Bone marrow (tissue), 2 donors: ENCODE results near the gene UBE2M.
"Not testable (repeated sequence)": the region's sequence is repeated elsewhere in the genome, so short reads cannot be mapped to it uniquely, and the experiment has no call there.

Experiments used
- DNase-seq, 2 donors: peaks; one replicate each; lab custom pipeline; 2025; lab: John Stamatoyannopoulos, UW

The UBE2M gene

DNA sequence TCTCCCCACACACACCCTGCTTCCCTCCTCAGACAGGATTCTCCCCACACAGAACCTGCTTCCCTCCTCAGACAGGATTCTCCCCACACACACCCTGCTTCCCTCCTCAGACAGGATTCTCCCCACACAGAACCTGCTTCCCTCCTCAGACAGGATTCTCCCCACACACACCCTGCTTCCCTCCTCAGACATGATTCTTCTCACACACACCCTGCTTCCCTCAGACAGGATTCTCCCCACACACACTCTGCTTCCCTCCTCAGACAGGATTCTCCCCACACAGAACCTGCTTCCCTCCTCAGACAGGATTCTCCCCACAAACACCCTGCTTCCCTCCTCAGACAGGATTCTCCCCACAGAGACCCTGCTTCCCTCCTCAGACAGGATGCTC, 19.2 kb downstream of the UBE2M start:
- DNase-seq = not testable (repeated sequence)

DNA sequence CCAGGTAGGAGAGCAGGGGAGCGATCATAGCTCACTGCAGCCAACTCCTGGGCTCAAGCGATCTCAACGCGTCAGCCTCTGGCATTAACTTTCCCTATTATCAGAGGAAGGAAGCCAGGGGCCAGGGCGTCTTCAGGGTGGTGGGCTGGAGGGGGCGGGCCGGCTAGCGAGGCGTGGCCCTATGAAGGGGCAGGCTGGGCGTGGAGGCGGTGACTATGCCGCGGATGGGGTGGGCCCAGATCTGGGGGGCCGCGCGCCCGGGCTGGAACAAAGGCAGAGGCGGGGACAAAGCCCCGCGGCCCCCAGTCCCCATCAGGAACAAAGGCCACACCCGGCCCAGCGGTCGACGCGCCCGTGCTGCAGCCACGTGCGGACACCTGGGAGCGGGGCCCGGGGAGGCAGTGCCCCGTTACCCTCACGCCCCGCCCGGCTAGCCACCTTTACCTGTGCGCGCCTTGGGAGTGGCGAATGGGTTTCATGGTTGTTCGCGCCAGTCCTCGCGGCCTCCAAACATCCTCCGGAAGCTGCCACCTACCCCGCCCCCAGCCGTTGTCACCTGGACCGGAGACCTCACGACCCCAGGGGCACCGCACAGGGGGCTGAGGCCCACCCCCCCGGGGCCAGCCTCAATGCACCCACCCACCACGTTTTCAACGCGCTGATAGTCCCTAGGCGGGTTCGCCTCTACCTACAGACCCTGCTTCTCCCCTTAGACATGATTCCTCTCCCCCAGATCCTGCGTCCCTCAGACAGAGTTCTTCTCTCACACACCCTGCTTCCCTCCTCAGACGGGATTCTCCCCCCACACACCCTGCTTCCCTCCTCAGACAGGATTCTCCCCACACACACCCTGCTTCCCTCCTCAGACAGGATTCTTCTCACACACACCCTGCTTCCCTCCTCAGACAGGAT, 19.9 kb downstream of the UBE2M start:
- peak in 1 of 2 donors; percentile 69 for DNase-seq

DNA sequence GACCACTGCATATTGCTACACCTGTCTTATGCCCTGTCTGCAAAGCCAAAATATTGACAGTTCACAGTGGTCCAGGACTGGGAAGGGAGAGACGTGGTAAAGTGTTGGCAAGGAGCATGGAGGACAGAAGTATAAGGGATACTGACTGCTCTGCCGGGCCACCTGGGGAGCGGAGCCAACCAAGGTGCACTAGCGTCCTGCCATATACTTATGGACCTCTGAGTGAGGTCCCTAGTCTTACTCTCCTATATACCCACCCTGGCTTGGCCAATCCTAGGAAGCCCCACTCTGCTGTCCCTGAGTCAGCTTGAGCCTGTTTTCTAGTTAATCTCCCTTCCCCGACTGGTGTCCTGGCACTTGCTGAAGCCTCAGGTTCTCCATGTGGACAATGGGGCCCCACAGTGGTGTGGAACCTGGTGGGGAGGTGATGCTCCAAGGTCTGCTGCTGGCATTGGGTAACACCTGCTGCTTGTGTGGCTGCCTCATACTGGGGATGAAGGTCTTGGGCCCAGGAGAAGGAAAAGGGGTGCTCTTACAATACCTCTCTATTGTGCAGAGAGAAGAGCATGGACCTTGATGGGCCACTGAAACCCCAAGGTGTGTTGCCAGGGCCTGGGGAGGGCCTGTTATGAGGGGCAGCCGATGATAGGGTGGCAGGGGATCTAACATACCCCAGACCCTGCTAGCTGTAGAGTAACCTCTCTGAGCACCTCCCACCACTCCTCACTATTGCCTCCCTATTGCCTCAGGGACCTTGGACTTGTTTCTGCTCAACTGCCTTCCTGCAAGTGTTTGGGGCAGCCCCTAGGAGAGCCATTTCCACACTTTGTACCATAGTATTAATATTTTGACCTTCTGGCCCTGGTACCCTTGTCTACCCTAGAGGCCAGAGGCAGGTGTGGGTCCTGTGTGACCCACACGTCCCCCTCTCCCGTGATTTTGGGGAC, 21.3 kb downstream of the UBE2M start:
- no peak for DNase-seq

DNA sequence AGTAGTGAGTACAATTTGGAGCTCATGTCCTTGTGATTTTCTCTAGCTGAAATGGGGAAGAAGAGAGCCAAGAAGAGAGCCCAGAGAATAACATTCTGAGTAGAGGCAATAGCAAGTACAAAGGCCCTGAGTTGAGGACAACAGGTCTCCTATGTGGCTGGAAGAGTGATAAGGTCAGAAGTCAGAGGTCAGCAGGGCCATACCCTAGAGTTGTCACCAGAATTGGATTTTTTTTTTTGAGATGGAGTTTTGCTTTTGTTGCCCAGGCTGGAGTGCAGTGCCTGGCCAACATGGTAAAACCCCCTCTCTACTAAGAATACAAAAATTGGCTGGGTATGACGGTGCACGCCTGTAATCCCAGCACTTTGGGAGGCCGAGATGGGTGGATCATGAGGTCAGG, 22.6 kb downstream of the UBE2M start:
- DNase-seq = no peak

DNA sequence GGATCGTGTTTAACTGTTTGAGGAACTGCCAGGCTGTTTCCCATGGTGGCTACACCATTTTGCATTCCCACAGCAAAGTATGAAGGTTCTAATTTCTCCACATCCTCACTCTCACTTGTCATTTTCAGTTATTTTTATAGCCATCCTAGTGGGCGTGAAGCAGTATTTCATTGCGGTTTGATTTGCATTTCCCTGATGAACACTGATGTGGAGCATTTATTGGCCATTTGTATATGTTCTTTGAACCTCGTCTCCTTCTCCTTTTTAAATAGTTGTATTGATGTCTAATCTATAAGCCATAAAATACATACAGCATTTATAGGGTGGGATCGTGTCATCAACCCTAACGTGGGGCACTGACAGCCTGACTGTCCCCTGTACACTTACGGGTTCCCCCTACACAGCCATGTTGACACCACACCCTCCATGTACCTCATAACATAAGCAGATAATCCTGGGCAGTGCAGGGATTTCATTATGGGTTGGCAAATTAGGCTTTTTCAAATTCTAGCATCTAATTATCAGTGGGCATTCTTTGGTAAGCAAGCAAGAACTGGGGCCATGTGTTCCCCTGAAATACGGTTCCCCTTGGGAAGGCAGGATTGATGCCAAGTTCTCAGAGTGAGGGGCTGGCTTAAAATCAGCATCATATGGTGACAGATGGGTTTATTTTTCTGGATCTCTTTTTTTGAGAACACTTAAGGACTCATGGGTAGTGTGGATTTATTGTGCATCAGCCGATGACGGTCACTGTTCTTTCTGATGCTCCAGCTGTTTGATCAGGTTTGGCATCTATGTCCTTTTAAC, 27.2 kb downstream of the UBE2M start:
- DNase-seq = no peak

DNA sequence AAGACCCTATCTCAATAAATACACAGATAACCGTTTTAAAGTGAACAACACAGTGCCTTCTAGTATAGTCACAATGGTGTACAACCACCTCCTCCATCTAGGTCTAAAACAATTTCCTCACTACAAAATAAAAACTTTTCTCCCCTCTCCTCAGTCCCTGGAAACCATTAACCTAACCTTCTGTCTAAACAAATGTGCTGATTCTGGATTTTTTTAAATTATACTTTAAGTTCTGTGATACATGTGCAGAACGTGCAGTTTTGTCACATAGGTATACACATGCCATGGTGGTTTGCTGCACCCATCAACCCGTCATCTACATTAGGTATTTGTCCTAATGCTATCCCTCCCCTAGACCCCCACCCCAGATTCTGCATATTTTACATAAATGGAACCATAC, 29.0 kb downstream of the UBE2M start:
- DNase-seq = no peak

DNA sequence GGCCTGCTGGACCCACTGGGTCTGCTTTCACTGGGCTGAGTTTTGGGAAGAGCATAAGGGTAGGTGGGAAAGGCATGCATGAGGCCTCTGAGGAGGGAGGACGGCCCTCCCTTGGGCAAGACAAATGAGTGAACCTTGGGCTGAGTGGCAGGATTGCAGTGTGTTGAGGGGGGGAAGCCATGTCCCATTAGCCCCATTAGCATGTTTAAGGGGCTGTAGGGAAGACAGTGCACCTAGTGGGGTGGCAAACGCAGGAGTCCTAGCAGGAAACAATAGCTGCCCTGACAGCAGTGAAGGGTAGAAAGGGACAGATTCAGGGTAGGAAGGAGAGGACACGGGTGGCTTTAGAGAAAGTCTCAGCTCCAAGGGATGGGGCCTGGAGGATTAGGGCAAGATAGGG, 35.7 kb downstream of the UBE2M start:
- DNase-seq = no peak

DNA sequence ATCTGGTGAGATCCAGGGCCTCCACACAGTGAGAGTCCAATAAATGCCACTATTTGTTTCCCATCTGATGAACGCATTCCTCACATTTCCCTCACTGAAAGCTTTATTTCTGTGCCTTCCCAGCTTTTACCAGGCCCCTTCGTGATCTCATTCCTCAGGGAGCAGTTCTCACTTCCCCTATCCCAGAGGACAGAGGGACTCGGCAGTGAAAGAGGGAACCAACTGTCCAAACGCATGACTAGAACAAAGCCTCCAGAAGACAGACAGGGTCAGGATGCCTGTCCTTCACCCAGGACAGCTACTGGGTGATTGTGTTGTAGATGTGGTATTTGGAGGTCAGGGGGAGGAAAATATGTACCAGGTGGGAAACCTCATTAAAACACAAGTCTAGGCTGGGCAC, 36.8 kb downstream of the UBE2M start:
- DNase-seq = no peak

DNA sequence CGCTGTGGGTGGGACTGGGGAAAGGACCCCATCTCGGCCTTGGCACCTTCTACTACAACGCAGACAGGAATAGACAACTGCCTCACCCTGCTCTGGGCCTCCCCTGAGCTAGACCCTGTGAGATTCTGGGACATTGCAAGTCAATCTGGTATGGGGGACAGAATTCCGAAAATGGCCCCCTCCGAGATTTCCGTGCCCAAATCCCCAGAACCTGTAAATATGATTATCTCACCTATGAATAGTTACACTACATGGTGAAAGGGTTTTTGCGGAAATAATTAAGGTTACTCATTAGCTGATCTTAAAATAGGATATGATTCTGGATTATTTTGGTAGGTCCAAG, 38.2 kb downstream of the UBE2M start:
- DNase-seq = no peak

DNA sequence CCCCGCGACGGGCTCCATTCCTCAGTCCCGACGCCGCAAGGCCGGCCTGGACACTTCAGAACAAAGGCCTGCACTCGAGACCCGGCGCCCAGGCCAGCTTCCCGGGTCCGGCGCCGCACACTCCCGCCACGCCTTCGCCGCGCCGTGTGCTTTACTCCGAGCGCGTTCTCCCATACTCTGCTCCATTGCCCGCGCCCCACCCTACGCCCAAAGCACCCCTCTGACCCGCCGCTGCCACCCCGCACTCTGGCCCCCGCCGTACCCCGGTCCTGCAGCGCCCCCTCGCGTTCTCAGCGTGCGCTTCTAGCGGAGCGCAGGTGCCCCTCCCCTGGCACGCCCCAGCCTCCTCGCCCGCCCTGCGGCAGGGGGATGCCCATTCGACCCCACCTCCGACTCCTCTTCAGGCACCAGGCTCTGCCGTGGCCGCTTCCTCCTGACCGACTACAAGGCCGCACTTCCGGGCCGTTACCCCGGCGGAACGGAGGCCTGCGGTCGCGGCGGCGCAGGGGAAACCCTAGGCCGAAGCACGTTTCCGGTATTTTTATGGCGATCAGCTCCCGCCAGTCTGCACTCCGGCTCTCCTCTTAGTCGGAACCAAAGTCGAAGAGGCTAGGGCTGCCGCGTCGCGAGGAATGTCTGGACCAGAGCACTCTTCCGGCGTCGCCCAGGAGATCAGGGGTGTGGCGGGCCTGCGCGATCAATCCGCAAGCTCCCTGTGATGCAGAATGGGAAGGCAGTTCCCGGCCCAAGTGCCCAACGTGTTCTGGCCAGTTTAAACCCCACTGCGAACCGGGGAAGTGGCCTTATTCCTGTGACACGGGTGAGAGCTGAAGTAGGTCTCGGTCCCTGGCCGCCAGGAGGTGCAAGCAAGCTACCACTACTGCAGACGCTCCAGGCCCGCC, 38.8 kb downstream of the UBE2M start, which contains the start of gene ZBTB45:
TSS of gene ZBTB45 (minus strand) at position 456 of the 902 bp plus-strand sequence. CDS start 2,137 bp downstream, outside the sequence.
- peak; percentile 93 to 97 for DNase-seq

DNA sequence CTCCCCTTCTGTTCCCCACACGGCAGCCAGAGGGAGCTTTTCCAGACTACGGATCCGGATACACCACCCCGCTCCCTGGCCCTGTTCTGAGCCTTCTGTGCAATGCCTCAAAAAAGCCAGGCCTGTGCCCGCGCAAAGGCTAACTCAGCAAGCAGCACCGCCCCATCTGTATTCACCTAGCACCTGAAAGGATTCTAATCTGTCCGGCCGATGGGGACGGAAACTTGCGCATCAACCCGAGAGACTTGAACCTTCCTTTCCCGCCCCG, 39.4 kb downstream of the UBE2M start:
- DNase-seq = peak; percentile 63 to 66

DNA sequence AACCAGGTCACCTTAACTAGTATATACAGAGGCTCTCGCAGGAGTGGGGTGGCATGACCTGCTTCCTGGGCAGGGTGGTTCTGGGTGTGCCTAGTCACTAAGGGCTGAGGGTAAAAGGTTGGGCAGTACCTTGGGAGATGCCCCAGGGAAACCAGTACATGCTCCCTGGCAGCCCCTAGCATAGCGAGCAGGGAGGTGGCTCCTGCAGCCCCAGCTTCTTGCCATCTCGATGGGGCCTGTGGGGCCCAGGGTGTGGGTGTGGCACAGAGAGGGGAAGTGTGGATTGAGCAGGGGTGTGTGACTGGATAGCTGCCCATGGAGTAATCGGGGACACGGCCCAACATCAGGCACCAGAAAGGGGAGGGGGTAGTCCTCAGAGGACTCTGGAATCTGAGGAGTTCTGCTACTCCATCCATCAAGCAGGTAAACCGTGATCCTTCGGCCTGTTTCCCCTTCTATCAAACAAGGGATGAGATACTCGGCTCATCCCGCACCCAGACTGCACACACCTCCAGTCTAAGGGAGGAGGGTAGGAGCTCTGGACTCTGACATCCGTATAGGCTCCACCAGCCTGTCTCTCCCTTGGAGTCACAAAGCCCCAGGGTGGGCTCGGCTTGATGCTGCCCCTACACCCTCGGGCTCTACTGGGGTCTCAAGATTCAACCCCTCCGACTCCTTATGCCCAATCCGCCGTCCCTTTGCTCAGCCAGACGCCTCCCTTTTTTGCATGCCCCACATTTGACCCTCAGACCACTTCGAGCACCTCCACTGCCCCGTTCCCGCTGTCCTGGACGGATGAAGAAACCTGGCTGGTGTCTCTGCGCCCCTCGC, 39.9 kb downstream of the UBE2M start:
- no peak for DNase-seq

DNA sequence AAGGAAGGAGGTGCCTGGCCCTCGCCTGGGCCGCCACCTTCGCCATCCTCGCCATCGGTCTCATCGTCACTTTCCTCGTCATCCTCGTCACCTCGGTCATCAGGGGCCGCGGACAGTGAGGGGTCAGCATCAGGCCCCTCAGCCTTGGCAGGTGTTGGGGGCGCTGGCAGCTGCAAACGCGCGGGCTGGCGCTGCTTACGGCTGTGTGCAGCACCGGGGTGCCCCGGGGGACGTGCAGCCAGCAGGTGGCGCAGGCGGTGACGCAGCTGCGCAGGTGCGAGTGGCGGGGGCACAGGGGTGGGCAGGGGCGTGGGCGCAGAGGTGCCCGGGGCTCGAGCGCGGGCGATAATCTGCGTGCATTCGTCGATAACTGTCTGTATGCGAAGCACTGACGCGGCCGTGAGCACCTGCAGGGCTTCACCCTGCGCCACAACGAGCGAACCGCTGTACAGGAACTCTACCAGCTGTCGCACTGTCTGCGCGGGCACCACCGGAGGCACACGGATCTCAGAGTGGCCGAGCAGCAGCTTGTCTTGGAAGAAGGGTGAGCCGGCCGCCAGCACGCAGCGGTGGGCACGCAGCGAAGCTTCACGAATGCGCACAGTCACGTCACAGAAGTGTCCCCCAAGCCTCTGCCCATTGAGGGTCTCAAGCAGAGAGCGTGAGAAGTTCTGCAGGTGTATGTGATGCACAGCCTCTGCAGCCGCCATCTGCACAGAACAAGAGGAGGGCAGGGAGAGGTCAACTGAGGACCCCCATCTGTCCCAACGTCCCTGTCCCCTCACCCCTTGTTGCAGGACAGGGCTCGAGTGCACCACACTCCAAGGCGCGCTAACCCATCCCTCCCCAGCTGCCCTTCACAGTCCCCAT, 41.2 kb downstream of the UBE2M start:
- DNase-seq = no peak

DNA sequence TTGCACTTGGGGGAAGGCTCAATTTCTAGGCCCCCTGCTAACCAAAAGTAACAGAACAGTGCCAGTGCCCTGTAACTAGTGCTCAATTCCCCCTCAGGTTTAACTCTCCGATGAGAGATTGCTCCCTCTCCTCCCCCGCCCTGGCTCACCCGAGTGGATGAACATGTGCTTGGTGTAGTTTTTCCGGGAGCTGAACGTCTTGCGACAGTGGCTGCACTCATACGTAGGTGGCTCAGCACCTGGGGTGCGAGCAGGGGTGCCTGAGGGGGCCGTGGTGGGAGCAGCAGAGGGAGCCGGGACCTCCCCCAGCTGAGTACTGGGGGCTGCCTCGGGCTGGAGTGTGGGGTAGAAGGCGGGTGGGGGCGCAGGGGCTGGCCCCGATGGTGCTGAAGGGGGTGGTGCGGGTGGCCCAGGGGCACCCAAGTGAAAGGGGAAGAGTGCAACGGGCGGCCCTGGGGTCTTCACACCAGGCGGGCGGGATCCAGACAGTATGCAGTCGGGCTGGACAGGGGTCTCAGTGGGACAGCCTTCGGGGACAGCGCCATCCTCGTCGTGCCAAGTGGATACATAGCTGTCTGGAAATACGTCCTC, 42.1 kb downstream of the UBE2M start:
- no peak for DNase-seq

DNA sequence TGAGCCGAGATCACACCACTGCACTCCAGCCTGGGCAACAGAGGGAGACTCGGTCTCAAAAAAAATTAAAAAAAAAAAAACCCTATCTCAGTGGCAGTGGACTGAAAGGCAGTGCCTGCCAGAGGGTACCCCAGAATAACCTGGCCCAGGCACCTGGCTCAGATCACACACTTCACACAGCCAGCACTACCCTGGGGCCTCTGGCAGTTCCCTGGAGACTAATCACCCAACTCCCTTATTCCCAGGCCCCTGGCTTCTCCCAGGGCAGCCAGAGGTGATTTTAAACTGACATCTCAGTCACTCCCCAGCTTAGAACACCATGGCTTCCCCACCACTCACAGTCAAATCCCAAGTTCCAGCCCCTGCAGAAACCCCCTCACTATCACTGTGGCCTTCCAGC, 43.2 kb downstream of the UBE2M start:
- no peak for DNase-seq

DNA sequence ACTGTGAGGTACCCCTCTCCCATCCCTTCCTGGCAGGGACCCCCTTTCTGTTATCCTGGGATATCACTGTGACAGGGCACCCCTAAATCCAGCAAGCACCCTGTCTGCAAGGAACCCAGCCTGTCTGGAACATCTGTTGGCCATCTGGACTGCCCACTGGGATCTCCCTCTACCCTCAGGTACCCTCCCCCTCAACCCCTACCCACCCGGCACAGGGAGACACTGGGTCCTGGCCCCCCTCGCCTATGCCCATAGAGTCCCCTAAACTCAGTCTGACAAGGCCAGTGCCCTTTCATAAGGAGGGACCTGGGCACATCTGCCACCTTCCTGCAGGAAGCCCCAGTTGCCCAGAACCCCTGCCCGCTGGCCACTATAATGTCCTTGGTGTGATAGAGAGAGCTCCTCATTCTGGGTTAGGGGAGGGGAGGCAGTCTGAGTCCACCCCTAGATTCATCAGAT, 43.8 kb downstream of the UBE2M start:
- DNase-seq = no peak

DNA sequence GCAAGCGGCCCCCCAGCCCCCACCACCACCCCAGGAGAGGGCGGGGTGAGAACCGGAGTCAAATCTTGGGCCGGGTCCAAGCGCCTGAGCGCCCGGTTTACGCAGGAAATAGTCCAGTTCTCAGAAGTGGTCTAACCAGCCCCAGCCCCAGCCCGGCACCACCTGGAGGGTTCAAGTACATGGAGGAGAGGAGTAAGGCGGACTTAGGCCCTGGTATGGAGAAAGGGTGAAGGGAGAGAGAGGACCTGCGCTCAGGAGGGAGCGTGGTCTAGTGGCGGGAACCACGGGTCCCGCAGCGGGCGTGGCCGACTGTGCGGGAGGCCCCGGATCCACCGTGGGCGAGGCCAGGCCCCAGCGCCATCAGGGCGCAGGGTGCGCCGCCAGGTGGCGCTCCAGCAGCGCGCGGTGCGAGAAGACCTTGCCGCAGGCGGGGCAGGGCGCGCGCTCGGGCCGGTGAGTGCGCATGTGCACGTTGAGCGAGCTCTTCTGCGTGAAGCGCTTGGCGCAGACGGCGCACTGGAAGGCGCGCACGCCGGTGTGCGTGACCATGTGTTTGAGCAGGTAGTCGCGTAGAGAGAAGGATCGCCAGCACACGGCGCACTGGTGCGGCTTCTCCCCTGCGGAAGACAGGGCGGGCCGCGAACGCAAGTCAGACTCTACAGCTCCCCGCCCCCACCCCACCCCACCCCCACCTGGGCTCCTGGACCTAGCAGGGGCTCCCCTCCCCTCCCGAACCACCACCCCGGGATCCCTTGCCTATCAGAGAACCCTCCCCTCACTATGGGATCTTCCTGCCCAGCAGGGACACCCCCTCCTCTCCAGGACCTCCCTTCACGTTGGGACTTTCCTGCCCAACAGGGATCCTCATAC, 44.5 kb downstream of the UBE2M start:
- peak; percentile 66 to 72 for DNase-seq

DNA sequence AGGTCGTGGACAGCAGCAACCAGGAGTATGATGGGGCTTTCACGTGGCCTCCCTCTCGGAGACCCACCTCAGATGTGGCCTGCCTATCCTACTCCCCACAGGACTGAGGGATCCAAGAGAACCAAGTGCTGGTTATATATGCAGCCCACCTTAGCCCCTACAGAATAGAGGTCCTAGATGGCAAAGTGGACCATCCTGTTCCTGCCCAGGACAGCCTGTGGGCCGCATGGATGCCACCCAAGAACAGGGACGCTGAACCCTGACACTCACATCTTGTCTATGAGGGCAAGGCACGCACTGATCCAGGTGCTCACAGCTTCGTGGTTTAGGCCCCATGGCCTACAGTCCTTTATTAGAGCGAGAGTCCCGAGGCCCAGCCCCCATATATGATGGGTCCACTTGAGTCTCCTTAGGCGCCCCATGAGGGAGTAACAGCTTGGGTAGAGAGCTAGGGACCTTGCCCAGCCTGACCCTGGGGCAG, 45.2 kb downstream of the UBE2M start:
- no peak for DNase-seq
